ENCODE results near the gene NISCH. TPM values are rescaled to one million over a fixed set of nuclear protein-coding genes. Genes with fewer than 3 reads are reported as not detected.

The NISCH gene
- total RNA-seq, 3 donors from 2014 or later (not counting 1 experiment from before 2014, with no cell fraction given), result 162 to 191 (median 175) TPM

DNA sequence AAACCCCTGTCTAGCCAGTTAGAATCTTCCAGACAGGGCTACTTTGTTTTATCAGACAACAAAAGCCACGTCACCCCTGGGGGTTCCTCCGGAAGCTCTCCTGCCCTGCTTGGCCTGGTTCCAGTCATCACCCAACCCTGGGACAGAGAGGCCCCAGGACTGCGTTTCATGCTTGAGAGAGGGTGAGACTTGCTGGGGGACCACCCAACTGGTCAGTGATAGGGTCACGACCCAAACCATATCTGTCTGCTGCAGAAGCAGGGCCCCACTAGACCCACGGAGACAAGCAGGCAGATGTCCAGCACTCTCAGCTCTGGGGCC lies 77.1 kb downstream of the NISCH start:
- H3K36me3 Mint-ChIP-seq, result no peaks in the 10 kb centered on the region
- no peaks in the 10 kb centered on the region for H3K36me3 ChIP-seq (ENCODE audit: control insufficient read depth, insufficient read depth, low read length)
- H3K4me3 ChIP-seq (ENCODE audit: low read length), result no peak overlapping the region
- H3K9me3 Mint-ChIP-seq, result no peaks in the 10 kb centered on the region
- intact Hi-C loops (cut with micrococcal nuclease), result no loop called here
- H3K4me1 ChIP-seq (ENCODE audit: control insufficient read depth, insufficient read depth, low read length), result peaks cover 30% of the 10 kb centered on the region
- H3K27ac ChIP-seq (ENCODE audit: low read length), result no peak overlapping the region
- WGBS (ENCODE audit: insufficient coverage), result 34% methylated on average over 5 of the region's 5 CpGs
- H3K27me3 Mint-ChIP-seq (ENCODE audit: low read depth in 2 of 2), result no peaks in the 10 kb centered on the region
- TF ChIP-seq, protein P1, sequence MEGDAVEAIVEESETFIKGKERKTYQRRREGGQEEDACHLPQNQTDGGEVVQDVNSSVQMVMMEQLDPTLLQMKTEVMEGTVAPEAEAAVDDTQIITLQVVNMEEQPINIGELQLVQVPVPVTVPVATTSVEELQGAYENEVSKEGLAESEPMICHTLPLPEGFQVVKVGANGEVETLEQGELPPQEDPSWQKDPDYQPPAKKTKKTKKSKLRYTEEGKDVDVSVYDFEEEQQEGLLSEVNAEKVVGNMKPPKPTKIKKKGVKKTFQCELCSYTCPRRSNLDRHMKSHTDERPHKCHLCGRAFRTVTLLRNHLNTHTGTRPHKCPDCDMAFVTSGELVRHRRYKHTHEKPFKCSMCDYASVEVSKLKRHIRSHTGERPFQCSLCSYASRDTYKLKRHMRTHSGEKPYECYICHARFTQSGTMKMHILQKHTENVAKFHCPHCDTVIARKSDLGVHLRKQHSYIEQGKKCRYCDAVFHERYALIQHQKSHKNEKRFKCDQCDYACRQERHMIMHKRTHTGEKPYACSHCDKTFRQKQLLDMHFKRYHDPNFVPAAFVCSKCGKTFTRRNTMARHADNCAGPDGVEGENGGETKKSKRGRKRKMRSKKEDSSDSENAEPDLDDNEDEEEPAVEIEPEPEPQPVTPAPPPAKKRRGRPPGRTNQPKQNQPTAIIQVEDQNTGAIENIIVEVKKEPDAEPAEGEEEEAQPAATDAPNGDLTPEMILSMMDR (IDR thresholded peaks at IDR 0.05), result no peak
- ATAC-seq, result no peak
- H3K4me3 Mint-ChIP-seq, result peak overlapping the region; percentile 85
- peak overlapping the region; percentile 59 to 75 for H3K27ac Mint-ChIP-seq
- DNase-seq, result peak; percentile 26 to 67
- H3K4me1 Mint-ChIP-seq, result peaks cover 22 to 32% of the 10 kb centered on the region in 2 donors
- no peaks in the 10 kb centered on the region for H3K9me3 ChIP-seq (ENCODE audit: control insufficient read depth, insufficient read depth, low read length)
- no peaks in the 10 kb centered on the region for H3K27me3 ChIP-seq (ENCODE audit: control insufficient read depth, insufficient read depth, low read length)

DNA sequence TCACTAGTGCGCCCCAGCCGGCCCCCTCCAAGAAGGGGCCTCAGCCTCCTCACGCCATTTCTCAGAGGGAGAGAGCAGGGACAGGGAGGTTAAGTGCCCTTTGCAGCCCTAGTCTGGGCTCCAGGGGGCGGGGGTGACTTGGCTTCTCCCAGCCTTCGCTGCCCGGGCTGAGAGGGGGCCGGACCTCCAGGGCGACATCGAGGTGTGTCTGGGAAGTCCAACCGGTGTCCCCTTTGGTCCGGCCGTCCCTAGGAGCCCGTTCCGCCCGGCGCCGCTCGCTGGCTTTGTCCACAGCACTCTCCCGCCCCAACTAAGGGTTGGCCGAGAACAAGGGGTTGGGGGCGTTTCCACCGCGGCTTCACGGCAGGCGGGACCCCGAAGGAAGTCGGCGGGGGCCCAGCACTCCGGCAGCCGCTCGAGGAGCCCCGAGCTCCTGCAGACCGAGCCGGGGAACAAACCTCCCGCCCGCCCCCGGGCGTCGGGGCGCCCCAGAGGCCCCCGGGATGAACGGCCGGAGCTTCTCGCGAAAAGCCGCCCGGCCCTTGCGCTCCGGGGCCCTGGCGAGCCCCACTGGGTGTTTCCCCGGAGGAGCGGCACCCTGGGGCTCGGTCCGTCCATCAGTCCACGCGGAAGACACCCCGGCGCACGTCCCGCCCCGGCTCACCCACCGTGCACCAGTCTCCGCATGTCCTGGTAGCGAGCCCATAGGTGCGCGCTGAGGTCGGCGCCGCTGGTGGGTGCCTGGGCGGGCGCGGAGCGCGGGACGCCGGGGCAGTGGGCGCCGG lies 77.6 kb downstream of the NISCH start:
- intact Hi-C loops (cut with micrococcal nuclease), result no loop called here
- H3K27ac Mint-ChIP-seq, result peak overlapping the region; percentile 59 to 75

DNA sequence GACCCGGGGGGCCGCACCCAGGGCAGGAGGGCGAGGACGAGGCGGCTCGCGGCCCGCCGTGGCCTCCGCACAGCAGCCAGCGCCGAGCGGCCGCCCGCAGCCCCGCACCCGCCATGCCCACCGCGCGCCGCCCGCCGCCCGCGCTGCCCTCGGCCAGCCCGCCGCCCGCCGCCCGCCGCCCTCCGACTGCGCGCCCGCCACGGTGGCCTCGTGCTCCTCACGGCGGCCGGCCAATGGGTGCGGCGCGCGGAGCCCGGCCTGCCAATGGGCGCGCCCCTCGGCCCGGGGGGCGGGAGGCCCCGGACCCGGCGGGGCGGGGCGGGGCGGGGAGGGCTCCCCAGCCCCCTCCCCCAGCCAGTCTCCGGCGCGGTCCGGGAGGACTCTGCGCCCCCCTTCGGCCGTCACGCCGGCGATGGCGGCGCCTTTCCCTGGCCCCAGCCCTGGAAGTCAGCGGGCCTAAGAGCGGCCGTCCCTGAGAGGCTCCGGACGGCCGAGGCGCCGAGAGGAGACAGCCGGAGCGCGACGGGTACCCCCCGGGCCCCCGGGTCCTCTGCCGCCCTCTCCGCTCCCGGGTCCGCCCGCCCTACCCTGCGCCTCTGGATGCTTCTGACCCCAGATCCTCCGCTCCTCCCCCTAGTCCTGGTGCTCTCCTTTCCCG lies 78.3 kb downstream of the NISCH start, which contains the start of gene NT5DC2:
NT5DC2 (minus strand) TSS at position 235 of the 658 bp plus-strand sequence; CDS start at position 115, 120 bp downstream.
- Histone ChIP-seq H3K9me3 (ENCODE audit: control insufficient read depth, insufficient read depth, low read length) (no peaks in the 10 kb centered on the region), H3K4me3 (ENCODE audit: low read length) (peak within 1 kb of the TSS; percentile 37), H3K27me3 (ENCODE audit: control insufficient read depth, insufficient read depth, low read length) (no peaks in the 10 kb centered on the region), H3K27ac (ENCODE audit: low read length) (no peak within 1 kb of the TSS), H3K36me3 (ENCODE audit: control insufficient read depth, insufficient read depth, low read length) (no peaks in the 10 kb centered on the region), H3K4me1 (ENCODE audit: control insufficient read depth, insufficient read depth, low read length) (peaks cover 42% of the 10 kb centered on the region)
- no peaks in the 10 kb centered on the region for H3K9me3 Mint-ChIP-seq
- peak within 1 kb of the TSS; percentile 75 to 96 for H3K27ac Mint-ChIP-seq
- H3K27me3 Mint-ChIP-seq (ENCODE audit: low read depth in 2 of 2), result no peaks in the 10 kb centered on the region
- intact Hi-C loops (cut with micrococcal nuclease), result no loop called here
- WGBS (ENCODE audit: insufficient coverage), result 3% methylated on average over 91 of the region's 91 CpGs
- DNase-seq, result peak; percentile 53 to 78
- ATAC-seq, result peak; percentile 30 to 43 (median 43)
- peak within 1 kb of the TSS; percentile 98 for H3K4me3 Mint-ChIP-seq
- no peaks in the 10 kb centered on the region for H3K36me3 Mint-ChIP-seq
- TF ChIP-seq, protein P1 (IDR thresholded peaks at IDR 0.05), result no peak
- peaks cover 35 to 44% of the 10 kb centered on the region in 2 donors for H3K4me1 Mint-ChIP-seq

More for the DNA sequence above, 77.6 kb downstream of the NISCH start:
- Mint-ChIP-seq H3K4me3 (peak overlapping the region; percentile 85), H3K9me3 (no peaks in the 10 kb centered on the region), H3K4me1 (peaks cover 27 to 38% of the 10 kb centered on the region in 2 donors), H3K36me3 (no peaks in the 10 kb centered on the region), H3K27me3 (ENCODE audit: low read depth in 2 of 2) (no peaks in the 10 kb centered on the region)
- Histone ChIP-seq H3K4me3 (ENCODE audit: low read length) (peak overlapping the region; percentile 37), H3K36me3 (ENCODE audit: control insufficient read depth, insufficient read depth, low read length) (no peaks in the 10 kb centered on the region), H3K9me3 (ENCODE audit: control insufficient read depth, insufficient read depth, low read length) (no peaks in the 10 kb centered on the region), H3K27ac (ENCODE audit: low read length) (no peak overlapping the region), H3K27me3 (ENCODE audit: control insufficient read depth, insufficient read depth, low read length) (no peaks in the 10 kb centered on the region), H3K4me1 (ENCODE audit: control insufficient read depth, insufficient read depth, low read length) (peaks cover 36% of the 10 kb centered on the region)
- WGBS (ENCODE audit: insufficient coverage), result 3% methylated on average over 78 of the region's 78 CpGs
- TF ChIP-seq, protein P1 (IDR thresholded peaks at IDR 0.05), result no peak
- no peak for ATAC-seq
- DNase-seq, result peak; percentile 40 to 55

Measured in natural killer cell (primary cell).